D721Med (cell line): Measurements from ENCODE around the gene PPIA.
"Not testable (repeated sequence)": the region's sequence is repeated elsewhere in the genome, so short reads cannot be mapped to it uniquely, and the experiment has no call there.

ENCODE experiments used
- DNase-seq: peaks from one replicate; pipeline ENCODE4 v3.0.0; 2011; ENCODE audit warnings: low spot score; ENCODE audit not compliant: insufficient read length
- FAIRE-seq: peaks from 2 replicates; lab custom pipeline; 2011; peaks lifted over from hg19 to GRCh38; lab: Jason Lieb, UNC
- TF ChIP-seq, protein P1 (sequence below): IDR thresholded peaks from 2 replicates; pipeline ENCODE4 v1.5.1; 2012; ENCODE audit warnings: mild to moderate bottlenecking, control low read depth; ENCODE audit not compliant: insufficient read depth; ENCODE audit errors: missing control alignments

PPIA gene

DNA sequence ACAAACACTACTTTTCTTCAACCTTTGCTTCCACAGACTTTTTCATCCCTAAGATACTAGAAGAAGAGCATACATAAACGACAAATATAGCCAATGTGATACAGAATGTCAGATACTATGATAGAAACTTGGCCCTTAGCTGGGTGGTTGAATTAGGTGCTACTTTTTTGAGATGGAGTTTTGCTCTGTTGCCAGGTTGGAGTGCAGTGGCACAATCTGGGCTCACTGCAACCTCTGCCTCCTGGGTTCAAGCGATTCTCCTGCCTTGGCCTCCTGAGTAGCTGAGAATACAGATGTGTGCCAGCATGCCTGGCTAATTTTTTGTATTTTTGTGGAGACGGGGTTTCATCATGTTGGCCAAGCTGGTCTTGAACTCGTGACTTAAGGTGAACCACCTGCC lies 3.5 kb downstream of the PPIA start:
- DNase-seq (no peak), FAIRE-seq (no peak)
- TF ChIP-seq, protein P1, sequence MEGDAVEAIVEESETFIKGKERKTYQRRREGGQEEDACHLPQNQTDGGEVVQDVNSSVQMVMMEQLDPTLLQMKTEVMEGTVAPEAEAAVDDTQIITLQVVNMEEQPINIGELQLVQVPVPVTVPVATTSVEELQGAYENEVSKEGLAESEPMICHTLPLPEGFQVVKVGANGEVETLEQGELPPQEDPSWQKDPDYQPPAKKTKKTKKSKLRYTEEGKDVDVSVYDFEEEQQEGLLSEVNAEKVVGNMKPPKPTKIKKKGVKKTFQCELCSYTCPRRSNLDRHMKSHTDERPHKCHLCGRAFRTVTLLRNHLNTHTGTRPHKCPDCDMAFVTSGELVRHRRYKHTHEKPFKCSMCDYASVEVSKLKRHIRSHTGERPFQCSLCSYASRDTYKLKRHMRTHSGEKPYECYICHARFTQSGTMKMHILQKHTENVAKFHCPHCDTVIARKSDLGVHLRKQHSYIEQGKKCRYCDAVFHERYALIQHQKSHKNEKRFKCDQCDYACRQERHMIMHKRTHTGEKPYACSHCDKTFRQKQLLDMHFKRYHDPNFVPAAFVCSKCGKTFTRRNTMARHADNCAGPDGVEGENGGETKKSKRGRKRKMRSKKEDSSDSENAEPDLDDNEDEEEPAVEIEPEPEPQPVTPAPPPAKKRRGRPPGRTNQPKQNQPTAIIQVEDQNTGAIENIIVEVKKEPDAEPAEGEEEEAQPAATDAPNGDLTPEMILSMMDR, result no peak

DNA sequence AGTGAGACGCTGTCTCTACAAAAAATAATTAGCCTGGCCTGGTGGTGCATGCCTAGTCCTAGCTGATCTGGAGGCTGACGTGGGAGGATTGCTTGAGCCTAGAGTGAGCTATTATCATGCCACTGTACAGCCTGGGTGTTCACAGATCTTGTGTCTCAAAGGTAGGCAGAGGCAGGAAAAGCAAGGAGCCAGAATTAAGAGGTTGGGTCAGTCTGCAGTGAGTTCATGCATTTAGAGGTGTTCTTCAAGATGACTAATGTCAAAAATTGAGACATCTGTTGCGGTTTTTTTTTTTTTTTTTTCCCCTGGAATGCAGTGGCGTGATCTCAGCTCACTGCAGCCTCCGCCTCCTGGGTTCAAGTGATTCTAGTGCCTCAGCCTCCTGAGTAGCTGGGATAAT lies 5.4 kb downstream of the PPIA start:
- no peak for DNase-seq
- no peak for FAIRE-seq
- TF ChIP-seq, protein P1, result no peak

DNA sequence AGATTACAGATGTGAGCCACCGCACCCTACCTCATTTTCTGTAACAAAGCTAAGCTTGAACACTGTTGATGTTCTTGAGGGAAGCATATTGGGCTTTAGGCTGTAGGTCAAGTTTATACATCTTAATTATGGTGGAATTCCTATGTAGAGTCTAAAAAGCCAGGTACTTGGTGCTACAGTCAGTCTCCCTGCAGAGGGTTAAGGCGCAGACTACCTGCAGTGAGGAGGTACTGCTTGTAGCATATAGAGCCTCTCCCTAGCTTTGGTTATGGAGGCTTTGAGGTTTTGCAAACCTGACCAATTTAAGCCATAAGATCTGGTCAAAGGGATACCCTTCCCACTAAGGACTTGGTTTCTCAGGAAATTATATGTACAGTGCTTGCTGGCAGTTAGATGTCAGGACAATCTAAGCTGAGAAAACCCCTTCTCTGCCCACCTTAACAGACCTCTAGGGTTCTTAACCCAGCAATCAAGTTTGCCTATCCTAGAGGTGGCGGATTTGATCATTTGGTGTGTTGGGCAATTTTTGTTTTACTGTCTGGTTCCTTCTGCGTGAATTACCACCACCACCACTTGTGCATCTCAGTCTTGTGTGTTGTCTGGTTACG lies 6.0 kb downstream of the PPIA start:
- FAIRE-seq (no peak), DNase-seq (no peak)
- TF ChIP-seq, protein P1, result no peak

DNA sequence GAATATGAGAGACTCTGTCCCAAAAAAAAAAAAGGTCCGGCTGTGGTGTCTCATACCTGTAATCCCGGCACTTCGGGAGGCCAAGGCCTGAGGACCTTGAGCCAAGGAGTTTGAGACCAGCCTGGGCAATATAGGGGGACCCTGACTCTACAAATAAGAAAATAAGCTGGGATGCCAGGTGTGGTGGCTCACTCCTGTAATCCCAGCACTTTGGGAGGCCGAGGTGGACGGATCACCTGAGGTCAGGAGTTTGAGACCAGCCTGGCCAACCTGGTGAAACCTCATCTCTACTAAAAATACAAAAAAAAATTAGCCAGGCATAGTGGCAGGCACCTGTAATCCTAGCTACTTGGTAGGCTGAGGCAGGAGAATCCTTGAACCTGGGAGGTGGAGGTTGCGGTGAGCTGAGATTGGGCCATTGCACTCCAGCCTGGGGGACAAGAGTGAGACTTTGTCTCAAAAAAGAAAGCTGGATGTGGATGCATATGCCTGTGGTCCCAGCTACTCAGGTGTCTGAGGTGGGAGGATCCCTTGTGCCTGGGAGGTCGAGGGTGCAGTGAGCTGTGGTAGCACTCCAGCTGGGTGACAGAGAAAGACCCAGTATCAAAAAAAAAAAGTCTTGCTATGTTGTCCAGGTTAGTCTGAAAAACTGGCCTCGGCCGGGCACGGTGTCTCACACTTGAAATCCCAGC lies 7.5 kb downstream of the PPIA start:
- not testable (repeated sequence) for FAIRE-seq, DNase-seq

DNA sequence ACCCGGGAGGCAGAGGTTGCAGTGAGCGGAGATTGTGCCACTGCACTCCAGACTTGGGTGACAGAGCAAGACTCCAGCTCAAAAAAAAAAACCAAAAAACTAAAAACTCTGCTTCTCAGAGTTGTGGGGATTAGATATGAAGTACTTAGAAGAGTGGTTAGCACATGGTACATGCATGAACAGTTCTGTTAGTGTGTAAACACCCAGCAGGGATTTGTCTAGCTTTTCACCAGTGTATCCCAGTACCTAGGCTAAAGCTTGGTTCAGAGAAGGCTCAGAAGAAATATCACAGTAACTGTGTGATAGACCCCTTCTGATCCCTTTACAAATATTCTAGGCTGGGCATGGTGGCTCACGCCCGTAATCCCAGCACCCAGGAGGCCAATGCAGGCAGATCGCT lies 9.5 kb downstream of the PPIA start:
- no peak for FAIRE-seq

DNA sequence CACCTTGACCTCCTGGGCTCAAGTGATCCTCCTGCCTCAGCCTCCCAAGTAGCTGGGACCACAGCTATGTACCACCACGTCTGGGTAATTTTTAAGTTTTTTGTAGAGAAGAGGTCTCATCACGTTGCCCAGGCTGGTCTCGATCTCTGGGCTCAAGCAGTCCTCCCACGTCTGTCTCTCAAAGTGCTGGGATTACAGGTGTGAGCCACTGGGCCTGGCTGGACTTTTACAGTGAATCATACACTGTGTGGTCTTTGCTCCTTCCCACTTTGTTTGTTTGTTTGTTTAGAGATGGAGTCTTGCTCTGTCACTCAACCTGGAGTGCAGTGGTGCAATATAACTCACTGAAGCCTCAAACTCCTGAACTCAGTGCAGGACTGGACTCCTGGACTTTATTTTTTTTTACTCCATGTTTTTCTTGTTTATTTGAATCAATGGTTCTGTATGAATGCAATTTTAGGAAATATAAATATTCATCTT lies 12.5 kb downstream of the PPIA start:
- no peak for FAIRE-seq
- TF ChIP-seq, protein P1, result no peak
- DNase-seq, result no peak

More for the DNA sequence above, 9.5 kb downstream of the PPIA start:
- no peak for DNase-seq
- TF ChIP-seq, protein P1, result no peak

DNA sequence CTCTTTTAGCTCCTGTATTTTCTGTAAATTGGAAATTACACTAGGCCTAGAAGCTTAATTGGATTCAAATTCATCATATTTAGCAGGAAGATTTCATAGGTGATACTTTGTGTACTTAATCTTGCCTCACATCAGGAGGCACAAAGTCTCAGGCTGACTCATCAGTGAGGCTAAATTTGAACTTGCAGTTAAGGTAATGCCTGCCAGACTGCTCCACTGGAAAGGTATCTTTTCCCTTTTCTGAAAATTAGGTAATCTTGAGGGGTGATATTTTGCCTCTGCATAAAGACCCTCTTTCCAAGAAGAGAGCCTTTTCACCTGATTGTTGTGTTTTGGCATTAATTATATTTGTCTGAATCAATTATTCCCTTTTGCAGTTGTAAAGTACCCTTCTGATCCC lies 14.6 kb downstream of the PPIA start:
- TF ChIP-seq, protein P1, result no peak
- no peak for FAIRE-seq
- no peak for DNase-seq
